Stimulated activated CD8-positive, alpha-beta memory T cell treated with anti-CD3 and anti-CD28 coated beads, Interleukin-15, amount 100 ng/mL, for 24 hours (primary cell): ENCODE data around the gene RFX6.
"Not testable (repeated sequence)": the region's sequence is repeated elsewhere in the genome, so short reads cannot be mapped to it uniquely, and the experiment has no call there.

Experiments
- DNase-seq: peaks from one replicate; pipeline ENCODE4 v3.0.0-alpha.2; 2020; ENCODE audit warnings: low read depth

Gene RFX6, protein sequence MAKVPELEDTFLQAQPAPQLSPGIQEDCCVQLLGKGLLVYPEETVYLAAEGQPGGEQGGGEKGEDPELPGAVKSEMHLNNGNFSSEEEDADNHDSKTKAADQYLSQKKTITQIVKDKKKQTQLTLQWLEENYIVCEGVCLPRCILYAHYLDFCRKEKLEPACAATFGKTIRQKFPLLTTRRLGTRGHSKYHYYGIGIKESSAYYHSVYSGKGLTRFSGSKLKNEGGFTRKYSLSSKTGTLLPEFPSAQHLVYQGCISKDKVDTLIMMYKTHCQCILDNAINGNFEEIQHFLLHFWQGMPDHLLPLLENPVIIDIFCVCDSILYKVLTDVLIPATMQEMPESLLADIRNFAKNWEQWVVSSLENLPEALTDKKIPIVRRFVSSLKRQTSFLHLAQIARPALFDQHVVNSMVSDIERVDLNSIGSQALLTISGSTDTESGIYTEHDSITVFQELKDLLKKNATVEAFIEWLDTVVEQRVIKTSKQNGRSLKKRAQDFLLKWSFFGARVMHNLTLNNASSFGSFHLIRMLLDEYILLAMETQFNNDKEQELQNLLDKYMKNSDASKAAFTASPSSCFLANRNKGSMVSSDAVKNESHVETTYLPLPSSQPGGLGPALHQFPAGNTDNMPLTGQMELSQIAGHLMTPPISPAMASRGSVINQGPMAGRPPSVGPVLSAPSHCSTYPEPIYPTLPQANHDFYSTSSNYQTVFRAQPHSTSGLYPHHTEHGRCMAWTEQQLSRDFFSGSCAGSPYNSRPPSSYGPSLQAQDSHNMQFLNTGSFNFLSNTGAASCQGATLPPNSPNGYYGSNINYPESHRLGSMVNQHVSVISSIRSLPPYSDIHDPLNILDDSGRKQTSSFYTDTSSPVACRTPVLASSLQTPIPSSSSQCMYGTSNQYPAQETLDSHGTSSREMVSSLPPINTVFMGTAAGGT

DNA sequence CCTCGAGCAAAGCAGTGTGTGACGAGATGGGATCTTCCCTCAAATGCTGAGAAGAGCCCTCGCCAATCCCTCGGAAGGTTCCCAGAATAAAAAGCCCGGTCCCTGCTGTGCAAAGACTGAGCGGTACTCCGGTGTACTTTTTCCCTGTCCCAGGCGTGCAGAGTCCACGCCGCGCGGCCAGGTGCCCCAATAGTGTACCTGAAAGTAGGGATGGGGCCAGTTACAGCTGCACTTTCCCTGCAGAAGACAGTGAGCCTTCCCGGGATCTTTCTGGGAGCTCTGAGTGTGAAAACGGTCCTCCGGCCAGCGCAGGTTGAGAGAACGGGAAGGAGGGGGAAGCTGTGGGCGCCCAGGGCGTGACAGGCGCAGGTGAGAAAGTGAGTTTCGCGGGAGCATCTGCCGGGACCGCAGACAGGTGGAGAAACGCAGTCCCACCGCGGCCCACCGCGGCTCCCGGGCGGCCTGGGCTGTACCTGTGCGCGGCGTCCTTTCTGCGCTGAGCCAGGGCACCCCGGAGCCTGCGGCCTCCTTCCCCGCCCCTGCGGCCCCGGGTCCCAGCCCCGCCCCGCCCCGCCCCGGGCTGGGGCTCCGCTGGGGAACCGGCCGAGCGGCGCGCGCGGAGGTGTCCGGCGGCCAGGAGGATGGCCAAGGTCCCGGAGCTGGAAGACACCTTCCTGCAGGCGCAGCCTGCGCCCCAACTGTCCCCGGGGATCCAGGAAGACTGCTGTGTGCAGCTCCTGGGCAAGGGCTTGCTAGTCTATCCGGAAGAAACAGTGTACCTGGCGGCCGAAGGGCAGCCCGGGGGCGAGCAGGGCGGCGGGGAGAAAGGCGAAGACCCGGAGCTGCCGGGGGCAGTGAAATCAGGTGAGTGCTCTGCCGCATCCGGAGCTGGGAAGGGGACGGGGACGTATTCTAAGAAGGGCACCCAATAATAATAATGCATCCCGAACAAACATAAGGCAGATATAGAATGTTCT is at the start of gene RFX6:
TSS of gene RFX6 (plus strand) at position 608 of the 977 bp plus-strand sequence. CDS start at position 642, 34 bp downstream.
- no peak for DNase-seq

DNA sequence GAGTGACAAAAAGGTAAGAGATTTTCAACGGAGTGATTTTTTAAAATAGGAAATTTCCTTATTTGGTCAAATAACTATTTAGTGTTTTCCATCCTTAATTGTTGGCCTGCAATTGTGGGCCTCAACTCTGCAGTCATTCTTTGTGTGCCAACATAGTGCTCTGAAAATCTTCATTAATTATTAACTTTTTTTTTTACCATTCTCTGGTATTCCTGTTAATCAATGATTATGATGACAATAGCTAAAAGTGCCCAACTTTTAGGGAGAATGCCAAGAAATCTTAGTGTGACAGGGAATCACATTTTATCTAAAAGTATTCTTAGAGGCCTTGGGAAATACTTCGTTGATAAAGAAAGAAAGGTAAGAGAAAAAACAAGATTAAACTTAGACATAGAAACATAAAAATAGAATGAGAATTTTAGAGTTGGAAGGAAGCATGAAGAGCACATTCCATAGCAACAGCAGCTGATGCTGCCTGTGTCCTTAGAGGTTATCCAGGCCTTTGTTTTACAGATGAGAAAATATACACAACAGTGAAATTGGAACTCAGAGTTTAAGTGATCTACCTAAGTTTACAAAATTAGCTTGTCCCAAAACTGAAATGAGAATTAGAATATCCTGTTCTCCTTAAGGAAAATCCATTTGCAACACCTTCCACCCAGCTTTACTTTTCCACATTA is 49.3 kb upstream of the RFX6 start:
- no peak for DNase-seq

DNA sequence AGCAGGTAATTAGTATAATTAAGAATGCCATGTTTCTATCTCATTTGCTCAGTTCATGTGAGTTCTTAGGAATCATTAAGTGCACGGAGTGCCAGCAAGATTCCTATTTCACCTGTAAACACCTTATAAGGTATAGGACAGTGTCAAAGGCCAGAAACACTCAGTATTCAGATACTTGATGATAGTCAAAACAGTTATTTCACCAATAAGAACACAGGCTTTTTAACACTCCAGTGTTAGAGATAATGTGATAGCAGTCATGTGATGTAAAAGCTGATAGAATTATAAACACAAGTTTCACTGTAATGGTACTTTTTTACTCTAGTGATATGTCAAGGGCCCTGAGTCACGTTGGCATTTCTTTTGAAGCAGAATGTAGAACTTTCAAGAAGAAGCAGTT is 48.1 kb upstream of the RFX6 start, which contains the start of gene GPRC6A:
TSS of gene GPRC6A (minus strand) at position 101 of the 400 bp plus-strand sequence. CDS start at position 31, 70 bp downstream.
- no peak for DNase-seq

DNA sequence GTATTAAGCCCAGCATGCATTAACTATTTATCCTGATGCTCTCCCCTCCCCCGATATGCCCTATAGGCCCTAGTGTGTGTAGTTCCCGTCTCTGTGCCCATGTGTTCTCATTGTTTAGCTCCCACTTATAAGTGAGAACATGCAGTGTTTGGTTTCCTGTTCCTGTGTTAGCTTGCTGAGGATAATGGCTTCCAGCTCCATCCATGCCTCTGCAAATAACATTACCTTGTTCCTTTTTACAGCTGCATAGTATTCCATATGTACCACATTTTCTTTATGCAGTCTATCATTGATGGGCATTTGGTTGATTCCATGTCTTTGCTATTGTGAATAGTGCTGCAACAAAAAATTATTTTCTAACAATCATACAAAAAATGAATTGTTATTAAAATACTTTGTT is 42.5 kb upstream of the RFX6 start:
- not testable (repeated sequence) for DNase-seq

DNA sequence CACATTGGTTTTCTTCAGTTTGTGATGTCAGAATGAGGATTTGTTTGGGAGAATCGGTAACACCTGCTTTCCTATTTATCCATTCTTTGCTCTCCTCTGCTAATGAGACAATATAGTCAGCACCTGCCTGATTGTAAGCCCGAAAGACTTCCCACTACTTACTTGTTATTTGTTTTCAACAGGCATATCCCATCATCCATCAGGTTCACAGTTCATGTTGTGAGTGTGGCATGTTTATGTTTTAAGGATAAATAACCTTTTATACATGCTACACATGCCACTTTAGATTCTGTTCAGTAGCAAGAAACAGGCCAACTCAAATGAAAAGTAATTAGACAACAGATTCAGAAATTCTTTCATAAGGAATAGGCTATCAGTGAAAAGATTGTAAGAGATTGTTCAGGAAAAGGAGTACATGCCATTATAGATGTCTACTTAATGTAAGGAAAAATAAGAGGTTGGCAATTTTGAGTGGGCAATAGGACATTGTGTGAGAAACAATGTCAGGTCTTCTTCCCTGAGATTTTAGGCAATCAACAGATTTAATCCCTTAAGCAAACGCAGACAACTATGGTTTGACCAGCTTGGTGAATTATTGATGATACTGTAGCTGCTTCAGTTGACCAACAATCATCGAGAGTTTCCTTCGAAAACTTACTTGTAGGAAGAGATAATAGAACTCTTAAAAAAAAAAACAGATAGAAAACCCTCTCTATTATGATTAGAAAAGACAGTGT is 40.3 kb upstream of the RFX6 start:
- DNase-seq = no peak

DNA sequence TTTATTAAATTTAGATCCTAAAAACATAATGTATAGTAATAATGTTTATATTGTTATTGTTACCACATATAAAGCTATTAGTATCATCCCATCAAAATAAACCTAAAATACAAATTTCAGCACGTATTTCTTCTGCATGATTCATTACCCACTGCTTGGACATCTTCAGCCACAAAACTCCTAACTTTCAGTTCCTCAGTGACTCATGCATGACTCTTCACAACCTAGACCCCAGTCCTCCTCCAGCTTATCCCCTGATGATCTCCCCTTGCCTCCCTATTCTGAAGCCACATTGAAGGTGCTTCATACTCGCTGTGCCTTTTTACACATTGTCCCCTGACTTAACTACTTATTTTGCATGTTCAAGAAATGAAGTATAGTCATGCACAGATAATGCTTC is 37.0 kb upstream of the RFX6 start:
- no peak for DNase-seq

DNA sequence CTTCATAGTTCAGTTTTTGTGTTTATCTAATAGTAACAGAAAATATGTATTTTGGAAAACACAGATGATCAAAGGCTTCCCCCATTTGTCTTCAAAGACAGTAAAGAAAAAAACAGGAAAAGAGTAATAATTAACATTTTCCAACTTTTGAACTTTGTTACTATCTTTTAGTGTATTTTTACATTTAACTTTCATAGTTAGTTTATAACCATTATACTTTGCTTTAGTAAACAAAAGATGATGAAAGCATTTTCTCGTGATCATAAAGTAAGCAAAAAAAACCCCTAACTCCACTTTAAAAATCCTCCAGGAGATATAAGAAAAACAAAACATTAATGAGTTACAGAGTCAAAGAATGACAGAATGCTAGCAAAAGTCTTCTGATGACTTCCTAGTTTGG is 34.6 kb upstream of the RFX6 start:
- DNase-seq = no peak

DNA sequence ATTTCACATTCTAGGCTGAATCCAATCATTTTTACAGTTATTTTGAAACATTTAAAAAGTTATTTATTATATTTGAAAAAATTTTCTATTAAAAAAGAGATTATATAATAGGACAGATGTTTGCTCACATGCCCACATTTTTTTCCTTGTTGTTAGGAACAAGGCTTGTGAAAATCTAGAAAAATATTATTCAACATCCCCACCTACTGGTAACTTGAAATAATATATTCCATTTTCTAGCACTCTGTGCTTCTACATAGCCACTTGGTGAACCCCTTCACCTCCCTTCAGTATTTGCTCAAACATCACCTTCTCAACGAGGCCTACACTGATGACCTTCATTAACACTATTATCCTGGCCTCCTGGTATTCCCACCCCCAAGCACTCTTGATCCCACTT is 29.8 kb upstream of the RFX6 start:
- DNase-seq = no peak

DNA sequence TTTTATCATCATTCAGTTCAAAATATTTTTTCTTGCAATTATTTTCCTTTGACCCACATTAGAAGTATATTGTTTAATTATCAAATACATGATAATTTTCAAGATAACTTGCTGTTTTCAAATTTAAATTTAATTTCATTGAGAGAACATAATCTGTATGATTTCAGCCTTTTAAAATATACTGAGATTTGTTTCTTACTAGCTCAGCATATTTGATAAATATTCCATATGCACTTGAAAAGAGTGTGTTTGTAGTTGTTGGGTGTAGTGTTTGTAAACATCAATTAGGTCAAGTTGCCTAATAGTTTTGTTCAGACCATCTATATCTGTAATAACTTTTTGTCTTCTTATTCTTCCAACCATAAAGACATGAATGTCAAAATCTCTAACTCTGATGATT is 19.0 kb upstream of the RFX6 start:
- no peak for DNase-seq

DNA sequence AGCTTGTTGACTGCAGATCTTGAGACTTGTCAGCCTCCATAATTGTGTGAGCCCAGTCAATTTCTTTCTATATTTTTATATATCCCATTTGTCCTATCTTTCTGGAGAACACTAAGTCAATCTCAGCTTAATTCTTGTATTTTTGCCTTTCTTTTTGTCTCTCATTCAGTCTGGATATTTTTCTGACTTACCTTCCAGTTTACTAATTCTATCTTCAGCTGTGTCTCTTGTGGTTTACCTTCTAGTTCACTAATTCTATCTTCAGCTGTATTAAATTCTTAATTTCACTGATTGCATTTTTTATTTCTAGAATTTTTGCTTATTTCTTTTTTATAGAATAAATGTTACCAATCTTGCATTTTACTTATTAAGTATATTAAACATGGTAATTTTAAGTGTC is 17.8 kb upstream of the RFX6 start:
- DNase-seq = no peak

DNA sequence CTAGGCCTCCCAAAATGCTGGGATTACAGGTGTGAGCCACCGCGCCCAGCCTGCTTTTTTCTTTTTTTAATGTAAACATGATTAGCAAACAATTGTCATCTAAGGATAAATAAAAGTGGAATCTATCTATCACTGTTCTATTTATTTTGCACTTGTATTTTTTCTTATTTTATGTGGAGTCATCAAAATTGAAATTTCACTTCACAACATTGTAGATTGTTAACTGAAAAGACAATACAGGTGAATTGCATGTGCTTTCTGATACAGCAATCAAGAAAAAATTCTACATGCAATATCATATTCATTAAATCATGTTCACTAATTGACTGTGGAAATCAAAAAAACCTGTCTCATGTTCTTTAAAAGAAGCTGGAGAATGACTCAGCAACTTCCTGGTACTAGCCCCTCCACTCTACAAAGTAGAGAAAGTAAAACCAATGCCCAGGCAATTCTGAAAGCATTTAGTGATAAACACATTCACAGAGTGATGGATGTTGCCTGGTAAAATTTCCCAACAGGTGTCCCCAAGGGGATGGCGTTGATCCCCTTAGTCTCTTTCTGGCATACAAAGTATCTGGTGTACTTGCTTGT is 10.7 kb upstream of the RFX6 start:
- no peak for DNase-seq

DNA sequence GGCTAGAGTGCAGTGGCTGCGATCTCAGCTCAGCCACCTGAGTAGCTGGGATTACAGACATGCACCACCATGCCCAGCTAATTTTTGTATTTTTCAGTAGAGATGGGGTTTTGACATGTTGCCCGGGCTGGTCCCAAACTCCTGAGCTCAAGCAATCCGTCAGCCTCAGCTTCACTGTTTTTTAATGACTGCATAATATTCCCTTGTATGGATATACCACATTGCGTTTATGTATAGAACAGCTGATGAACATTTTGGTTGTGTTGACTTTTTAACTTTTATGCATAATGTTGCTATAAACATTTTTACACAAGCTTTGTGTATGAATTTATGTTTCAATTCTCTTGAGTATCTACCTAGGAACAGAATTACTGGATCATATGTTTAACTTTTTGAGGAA is 4.3 kb upstream of the RFX6 start:
- DNase-seq = no peak

DNA sequence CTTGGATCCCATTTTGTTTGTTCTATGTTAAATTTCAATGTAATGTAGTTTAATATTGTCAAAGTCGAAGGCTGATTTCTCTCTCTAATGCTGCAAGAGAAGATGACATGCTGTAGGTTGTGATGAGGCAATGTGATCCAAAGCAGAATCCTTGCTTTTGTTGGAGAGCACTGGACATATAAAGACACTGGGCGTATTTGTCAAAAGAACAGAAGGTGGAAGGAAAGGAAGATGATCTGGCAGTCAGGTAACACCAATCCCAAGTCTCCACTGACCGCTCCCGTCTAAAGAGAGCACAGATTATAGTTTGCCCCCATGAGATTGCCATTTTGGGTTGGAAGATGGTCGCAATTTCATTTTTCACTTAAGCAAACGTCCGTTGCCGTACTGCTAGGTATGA is 935 bp upstream of the RFX6 start:
- DNase-seq = no peak

DNA sequence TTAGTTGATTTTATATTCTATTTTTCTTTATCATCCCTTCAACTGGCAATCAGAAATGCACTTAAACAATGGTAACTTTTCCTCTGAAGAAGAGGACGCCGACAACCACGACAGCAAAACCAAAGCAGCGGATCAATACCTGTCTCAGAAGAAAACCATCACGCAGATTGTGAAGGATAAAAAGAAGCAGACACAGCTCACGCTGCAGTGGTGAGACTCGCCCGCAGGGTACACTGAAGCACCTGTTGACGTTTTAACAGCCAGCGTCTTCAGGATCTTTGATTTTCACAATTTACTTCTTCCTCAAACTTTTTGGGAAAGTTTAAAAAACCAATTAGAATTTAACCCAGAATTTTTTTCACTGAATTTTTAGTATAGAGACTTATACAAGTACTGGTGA is 701 bp downstream of the RFX6 start:
- no peak for DNase-seq

DNA sequence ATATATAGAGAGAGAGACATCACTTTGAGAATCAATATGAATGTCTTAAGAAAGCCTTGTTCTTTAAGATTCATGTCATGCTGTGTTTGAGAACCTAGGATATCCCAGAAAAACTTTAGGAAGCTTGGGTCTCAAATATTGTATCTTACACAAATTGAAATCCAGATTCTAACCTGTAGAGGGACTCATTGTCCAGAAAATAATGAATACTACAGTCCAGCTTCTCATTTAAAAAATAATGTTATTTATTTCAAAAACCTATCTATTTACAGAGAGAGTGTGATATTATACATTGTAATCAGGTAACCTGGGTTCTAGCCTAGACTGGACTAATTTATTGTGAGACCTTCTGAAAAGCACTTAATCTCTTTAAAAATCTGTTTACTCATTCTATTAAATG is 4.2 kb downstream of the RFX6 start:
- DNase-seq = no peak

DNA sequence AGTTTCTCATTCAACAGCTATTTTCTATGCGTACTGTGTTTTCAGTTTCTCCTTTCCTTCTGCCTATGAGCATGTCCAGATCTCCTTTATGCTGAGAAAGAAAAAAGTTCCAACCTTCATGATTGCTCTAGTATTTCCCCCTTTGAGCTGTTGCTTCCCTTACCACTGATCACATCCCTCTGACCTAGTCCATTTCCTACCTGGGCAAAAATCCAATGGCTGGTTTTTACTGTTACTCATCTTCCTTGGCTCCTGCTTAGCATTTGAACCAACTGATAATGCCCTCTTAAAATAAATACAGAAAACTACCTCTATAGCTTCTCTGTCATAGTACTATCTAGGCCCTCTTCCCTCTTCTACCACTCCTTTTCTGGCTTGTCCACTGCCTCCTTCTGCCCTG is 6.0 kb downstream of the RFX6 start:
- no peak for DNase-seq

DNA sequence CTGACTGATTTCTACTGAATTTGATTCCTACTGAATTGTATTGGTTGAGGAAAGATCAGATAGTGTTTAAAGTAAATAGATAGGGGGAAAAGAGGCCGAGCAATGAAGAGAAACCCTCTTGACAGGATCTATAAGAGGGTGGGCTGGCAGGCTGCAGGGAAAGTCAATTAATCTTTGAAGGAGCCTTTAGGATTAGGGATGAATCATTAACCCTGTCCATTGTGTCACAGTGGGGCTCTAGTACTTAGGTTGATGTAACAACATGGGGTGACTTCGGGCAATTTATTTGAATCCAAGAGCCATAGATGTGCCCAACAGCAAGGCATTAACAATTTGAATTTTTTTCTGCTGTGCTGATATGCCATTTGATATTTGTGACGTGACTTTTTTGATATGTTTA is 7.5 kb downstream of the RFX6 start:
- no peak for DNase-seq

DNA sequence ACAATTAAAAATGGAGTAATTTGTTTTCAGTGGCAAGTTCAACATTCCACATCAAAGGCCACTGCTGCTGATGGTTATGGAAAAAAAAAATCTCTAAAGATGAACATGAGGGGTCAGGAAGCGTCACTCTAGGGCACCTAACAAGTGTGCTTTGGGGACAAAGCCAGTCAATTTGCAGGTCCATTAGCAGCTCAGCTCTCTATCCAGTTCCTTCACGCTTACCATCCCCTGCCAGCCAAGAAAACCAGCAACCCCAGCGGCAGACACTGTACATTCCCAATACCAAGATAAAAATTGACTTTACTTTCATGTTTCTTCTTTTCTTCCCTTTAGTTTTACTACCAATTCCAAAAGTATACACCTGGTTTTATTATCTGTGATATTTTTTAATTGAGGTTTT is 10.1 kb downstream of the RFX6 start:
- DNase-seq = no peak

DNA sequence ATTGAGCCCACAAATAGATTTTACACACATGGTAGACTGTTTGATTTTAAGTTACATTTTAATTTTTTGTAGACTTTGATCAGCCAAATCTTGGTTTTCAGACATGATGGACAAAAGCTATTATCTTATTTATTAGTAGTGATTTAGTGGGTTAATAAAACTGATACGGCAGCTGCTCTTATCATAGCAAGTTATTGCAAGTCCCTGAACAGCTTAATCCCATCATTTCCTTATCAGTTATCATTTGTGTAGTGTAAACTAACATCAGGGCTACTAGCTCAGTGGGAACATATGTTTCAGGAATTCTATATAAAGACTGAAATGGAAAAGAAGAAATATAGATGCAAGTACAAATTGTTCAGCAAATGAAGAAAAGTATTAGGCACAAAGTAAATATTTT is 10.9 kb downstream of the RFX6 start:
- DNase-seq = no peak

DNA sequence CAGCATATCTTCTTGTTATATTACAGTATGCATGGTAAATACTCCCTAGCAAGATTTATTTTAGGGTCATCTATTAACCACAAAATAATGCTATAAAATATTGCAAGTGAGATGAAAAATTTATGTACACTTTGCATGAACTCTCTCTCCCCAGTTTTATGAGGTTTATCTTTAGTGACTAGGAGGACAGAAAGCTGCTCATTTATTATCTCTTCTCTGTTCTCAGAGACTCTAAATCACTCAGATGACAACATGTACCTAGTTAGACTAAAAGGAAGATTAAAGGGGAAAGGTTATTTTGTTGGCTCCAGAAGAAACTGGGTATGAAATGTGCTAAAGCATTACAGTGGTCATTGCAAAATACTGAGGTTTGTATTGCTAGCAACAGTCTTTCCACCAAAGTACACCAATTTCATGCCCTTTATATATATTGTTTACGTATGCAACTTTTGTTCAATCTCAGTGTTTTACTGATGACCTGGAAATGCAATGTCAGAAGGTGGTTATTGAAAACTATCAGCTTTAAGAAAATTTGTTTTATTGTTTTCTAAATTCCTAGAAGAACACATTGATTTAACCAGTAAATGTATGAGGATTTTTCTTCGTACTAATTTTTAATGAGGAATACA is 11.8 kb downstream of the RFX6 start:
- no peak for DNase-seq
